ENCODE measurements around the gene LGMN. TPM values are rescaled to one million over a fixed set of nuclear protein-coding genes. Genes with fewer than 3 reads are reported as not detected.
"Not testable (repeated sequence)": the region's sequence is repeated elsewhere in the genome, so short reads cannot be mapped to it uniquely, and the experiment has no call there.

LGMN gene
- total and polyA plus RNA-seq, 2 experiments from 2014 or later, result 60.0 to 83.5 TPM

- TF ChIP-seq REST (IDR thresholded peaks at IDR 0.05; ENCODE audit: unreplicated experiment) (no peak), CTCF (conservative IDR thresholded peaks at IDR 0.05; ENCODE audit: low read depth in 2 of 2) (no peak)
These were observed 32.3 kb downstream of the LGMN start (continued) for GRCh38 chr14:92716131-92716530.

GRCh38 chr14:92714739-92715307 lies 33.6 kb downstream of the LGMN start:
- H3K27ac ChIP-seq (ENCODE audit: low read depth); H2AFZ ChIP-seq; H3K27me3 ChIP-seq (ENCODE audit: insufficient read depth); H3F3A ChIP-seq (replicated peaks; ENCODE audit: low read depth); H4K20me1 ChIP-seq (replicated peaks; ENCODE audit: insufficient read depth); H3K9me3 Mint-ChIP-seq; H3K4me1 Mint-ChIP-seq; H3K9me2 ChIP-seq (ENCODE audit: insufficient read depth); H3K4me2 ChIP-seq; H3K27ac Mint-ChIP-seq; H3K4me3 ChIP-seq; H3K36me3 Mint-ChIP-seq (ENCODE audit: low read depth); H3K36me3 ChIP-seq (ENCODE audit: insufficient read depth); H3K27me3 Mint-ChIP-seq (ENCODE audit: insufficient read depth, low read depth, poor library complexity); H3K4me1 ChIP-seq (ENCODE audit: insufficient read depth); H3K4me3 Mint-ChIP-seq; H3K79me2 ChIP-seq (replicated peaks; ENCODE audit: insufficient read depth): not testable (repeated sequence)
- DNase-seq (ENCODE audit: low spot score) (peak; percentile 89), ATAC-seq (peak; percentile 99)
- peak; percentile 81 to 88 for TF ChIP-seq CTCF (conservative IDR thresholded peaks at IDR 0.05; ENCODE audit: low read depth in 2 of 2)

GRCh38 chr14:92712654-92713051 lies 35.8 kb downstream of the LGMN start:
- H3K4me2 ChIP-seq, result no peak overlapping the region
- H3K27ac Mint-ChIP-seq, result no peak overlapping the region
- peaks cover 2% of the 10 kb centered on the region; the same call in 1 of the 3 replicates for H3K4me1 Mint-ChIP-seq
- no peaks in the 10 kb centered on the region for H3K79me2 ChIP-seq (replicated peaks; ENCODE audit: insufficient read depth)
- H3K27ac ChIP-seq (ENCODE audit: low read depth), result no peak overlapping the region
- no peaks in the 10 kb centered on the region for H3K9me3 Mint-ChIP-seq
- peaks cover 2% of the 10 kb centered on the region for H3K36me3 ChIP-seq (ENCODE audit: insufficient read depth)
- H3F3A ChIP-seq (replicated peaks; ENCODE audit: low read depth), result no peaks in the 10 kb centered on the region
- no peaks in the 10 kb centered on the region for H3K27me3 ChIP-seq (ENCODE audit: insufficient read depth)
- no peaks in the 10 kb centered on the region for H3K9me2 ChIP-seq (ENCODE audit: insufficient read depth)
- no peak overlapping the region for H3K4me3 ChIP-seq
- no peaks in the 10 kb centered on the region for H3K4me1 ChIP-seq (ENCODE audit: insufficient read depth)
- peaks cover 11% of the 10 kb centered on the region for H3K36me3 Mint-ChIP-seq (ENCODE audit: low read depth)
- no peak overlapping the region for H3K4me3 Mint-ChIP-seq
- no peak overlapping the region for H2AFZ ChIP-seq
- ATAC-seq (no peak), DNase-seq (ENCODE audit: low spot score) (no peak)
- H3K27me3 Mint-ChIP-seq (ENCODE audit: insufficient read depth, low read depth, poor library complexity), result peaks cover 5% of the 10 kb centered on the region
- peaks cover 6% of the 10 kb centered on the region; the same call in 1 of the 2 replicates for H4K20me1 ChIP-seq (replicated peaks; ENCODE audit: insufficient read depth)
- TF ChIP-seq CREB1 (CRISPR knock-in tag; IDR thresholded peaks at IDR 0.05; ENCODE audit: low read depth) (no peak), CTCF (conservative IDR thresholded peaks at IDR 0.05; ENCODE audit: low read depth in 2 of 2) (no peak), ETS1 (IDR thresholded peaks at IDR 0.05) (no peak), REST (IDR thresholded peaks at IDR 0.05; ENCODE audit: unreplicated experiment) (no peak), ZNF114 (CRISPR knock-in tag; IDR thresholded peaks at IDR 0.05) (no peak)

Data from GM23338 (cell line).